GM18507 (cell line): ENCODE data around the gene DHRS4L2.
"Not testable (repeated sequence)": the region's sequence is repeated elsewhere in the genome, so short reads cannot be mapped to it uniquely, and the experiment has no call there.

Experiments used
- DNase-seq: peaks from one replicate; pipeline ENCODE4 v3.0.0; 2011; ENCODE audit warnings: low read depth; ENCODE audit not compliant: insufficient read length; ENCODE audit errors: extremely low spot score
- FAIRE-seq: peaks from 2 replicates; lab custom pipeline; 2011; peaks lifted over from hg19 to GRCh38; lab: Jason Lieb, UNC

DHRS4L2 gene

DNA sequence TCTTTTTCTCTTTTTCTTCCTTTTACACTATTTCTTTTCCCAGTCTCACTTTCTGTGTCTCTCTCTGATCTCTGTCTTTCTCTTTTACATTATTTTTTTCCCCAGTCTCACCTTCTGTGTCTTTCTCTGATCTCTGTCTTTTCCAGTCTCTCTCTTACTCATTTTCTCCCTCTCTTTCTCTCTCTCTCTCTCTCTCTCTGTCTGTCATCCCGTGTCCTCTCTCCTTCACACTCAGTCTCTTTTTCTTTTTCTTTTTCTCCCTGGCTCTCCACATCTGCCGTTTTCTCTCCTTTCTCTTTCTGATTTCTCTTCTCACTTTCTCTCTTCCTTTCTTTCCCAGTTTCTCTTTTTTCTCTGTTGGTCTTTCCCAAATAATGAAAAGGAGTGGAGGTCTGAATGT is 22.3 kb downstream of the DHRS4L2 start:
- no peak for DNase-seq
- FAIRE-seq = no peak

DNA sequence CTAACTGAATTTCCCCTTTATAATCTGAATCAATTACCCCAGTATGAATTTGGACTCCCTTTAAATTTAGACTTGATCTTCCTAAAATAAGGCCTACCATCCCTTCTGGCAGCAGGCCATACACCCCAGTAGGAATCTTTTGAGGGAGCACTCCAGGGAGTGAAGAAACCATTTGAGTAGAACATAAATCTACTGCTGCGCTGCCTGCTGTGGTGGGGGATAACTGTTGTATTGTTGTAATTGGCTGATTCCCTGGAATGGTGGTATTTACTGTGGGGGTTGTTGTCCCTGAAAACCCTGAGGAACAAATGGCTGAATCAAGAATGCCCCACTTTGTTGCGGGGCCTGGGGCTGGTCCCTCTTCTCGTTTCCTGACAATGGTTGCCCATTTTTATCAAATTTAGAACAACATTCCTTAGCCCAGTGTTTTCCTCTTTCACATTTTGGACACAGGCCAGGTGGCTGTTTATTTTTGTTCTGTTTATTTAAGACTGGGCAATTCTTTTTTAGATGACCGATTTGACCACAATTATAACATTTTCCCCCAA is 24.1 kb downstream of the DHRS4L2 start:
- not testable (repeated sequence) for DNase-seq, FAIRE-seq

DNA sequence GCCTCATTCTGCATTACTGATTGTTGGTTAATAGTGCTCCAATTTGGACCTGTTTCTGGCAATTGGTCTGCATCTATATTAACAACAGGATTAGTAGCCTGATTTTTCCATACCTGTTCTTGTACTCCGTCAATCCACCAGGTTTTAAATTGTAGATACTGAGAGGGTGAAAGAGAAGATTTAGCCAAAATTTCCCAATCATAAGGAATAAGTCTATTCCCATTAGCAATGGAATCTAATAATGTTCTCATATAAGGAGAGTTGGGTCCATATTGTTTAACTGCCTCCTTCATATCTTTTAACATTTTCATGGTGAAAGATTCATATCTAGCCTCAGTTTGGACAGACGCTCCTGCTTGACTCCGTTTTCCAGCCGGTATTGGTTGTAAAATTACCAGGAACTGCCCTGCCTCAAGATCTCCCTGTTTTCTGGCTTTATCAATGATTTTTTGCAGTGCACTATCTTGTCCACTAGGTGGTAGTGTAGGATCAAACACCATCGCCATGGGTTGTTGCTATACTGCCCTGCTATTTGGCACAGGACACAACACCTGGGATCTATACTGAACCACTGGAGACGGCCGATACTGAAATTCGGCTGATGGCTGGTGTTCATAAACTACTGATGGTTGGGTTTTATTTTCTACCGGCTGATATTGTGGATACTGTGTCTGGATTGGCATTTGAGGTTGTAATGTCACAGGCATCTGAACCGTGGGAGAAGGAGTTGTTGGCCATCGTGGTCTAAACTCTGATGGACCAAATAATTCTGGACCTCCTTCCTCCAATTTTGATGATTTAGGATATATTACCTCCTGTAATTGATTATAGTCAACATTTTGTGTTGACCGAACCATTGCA is 25.2 kb downstream of the DHRS4L2 start:
- FAIRE-seq = peak; percentile 79

DNA sequence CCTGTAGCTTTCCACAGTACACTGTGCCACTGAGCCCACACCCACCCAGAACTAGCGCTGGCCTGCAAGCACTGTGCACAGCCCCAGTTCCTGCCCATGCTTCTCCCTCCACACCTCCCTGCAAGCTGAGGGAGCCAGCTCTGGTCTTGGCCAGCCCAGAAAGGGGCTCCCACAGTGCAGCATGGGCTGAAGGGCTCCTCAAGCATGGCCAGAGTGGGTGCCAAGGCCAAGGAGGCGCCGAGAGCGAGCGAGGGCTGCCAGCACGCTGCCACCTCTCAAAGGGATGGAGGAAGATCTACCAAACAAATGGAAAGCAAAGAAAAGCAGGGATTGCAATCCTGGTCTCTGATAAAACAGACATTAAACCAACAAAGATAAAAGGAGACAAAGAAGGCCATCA is 27.0 kb downstream of the DHRS4L2 start:
- DNase-seq, FAIRE-seq: not testable (repeated sequence)

More for the DNA sequence above, 25.2 kb downstream of the DHRS4L2 start:
- no peak for DNase-seq

DNA sequence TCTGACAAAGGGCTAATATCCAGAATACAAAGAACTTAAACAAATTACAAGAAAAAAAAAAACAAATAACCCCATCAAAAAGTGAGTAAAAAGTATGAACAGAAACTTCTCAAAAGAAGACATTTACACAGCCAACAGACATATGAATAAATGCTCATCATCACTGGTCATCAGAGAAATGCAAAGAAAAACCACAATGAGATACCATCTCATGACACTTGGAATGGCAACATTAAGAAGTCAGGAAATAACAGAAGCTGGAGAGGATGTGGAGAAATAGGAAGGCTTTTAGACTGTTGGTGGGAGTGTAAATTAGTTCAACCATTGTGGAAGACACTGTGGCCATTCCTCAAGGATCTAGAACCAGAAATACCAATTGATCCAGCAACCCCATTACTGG is 30.2 kb downstream of the DHRS4L2 start:
- DNase-seq, FAIRE-seq: not testable (repeated sequence)

DNA sequence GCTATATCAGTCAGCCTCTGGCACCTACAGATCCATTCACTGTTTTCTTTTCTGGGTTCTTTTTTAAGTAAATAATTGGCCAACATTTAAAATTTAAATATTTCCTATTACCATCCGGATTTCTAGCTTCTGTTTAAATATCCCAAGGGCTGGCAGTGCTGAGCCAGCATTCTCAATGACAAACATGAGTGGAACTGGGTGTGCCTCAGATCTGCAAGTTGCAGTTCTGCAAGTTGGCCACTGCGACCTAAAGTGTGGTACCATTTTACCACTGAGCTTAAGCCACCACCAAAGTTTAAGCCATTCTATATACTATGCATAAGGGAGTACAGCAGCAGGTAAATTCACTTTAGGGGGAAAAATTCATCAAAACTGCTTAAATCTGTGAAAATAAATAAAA is 31.2 kb downstream of the DHRS4L2 start:
- not testable (repeated sequence) for DNase-seq, FAIRE-seq

DNA sequence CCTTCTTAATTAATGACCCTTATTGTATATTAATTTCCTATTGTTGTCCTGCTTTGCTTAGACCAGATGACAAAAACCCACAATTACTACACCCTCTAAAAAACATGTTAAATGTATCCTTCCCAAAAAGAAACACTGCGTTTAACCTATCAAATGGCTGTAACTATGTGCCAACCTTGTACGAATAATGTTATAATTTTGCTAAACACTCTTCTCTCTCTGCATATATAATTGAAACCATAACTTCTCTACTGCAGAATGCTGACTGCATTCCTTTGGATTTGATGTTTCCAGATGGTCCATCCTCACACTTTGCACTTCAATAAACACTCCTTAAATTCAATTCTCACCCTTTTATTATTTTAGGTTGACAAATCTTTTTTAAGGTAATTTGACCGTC is 31.8 kb downstream of the DHRS4L2 start:
- FAIRE-seq, DNase-seq: not testable (repeated sequence)

DNA sequence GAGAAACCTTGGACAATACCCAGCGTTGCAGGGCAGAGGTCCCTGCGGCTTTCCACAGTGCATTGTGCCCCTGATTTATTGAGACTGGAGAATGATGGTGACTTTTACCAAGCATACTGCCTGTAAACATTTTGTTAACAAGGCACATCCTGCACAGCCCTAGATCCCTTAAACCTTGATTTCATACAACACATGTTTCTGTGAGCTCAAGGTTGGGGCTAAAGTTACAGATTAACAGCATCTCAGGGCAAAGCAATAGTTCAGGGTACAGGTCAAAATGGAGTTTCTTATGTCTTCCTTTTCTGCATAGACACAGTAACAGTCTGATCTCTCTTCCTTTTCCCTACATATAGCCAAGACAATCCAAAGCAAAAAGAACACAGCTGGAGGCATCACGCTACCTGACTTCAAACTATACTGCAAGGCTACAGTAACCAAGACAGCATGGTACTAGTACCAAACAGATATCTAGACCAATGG is 36.2 kb downstream of the DHRS4L2 start:
- not testable (repeated sequence) for FAIRE-seq, DNase-seq

DNA sequence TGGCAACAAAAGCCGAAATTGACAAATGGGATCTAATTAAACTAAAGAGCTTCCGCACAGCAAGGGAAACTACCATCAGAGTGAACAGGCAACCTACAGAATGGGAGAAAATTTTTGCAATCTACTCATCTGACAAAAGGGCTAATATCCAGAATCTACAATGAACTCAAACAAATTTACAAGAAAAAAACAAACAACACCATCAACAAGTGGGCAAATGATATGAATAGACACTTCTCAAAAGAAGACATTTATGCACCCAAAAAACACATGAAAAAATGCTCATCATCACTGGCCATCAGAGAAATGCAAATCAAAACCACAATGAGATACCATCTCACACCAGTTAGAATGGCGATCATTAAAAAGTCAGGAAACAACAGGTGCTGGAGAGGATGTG is 41.0 kb downstream of the DHRS4L2 start:
- not testable (repeated sequence) for DNase-seq, FAIRE-seq

DNA sequence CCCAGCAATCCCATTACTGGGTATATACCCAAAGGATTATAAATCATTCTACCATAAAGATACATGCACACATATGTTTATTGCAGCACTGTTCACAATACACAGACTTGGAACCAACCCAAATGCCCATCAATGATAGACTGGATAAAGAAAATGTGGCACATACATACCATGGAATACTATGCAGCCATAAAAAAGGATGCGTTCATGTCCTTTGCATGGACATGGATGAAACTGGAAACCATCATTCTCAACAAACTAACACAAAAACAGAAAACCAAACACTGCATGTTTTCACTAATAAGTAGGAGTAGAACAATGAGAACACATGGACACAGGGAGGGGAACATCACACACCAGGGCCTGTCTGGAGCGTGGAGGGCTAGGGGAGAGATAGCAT is 42.6 kb downstream of the DHRS4L2 start:
- FAIRE-seq, DNase-seq: not testable (repeated sequence)

DNA sequence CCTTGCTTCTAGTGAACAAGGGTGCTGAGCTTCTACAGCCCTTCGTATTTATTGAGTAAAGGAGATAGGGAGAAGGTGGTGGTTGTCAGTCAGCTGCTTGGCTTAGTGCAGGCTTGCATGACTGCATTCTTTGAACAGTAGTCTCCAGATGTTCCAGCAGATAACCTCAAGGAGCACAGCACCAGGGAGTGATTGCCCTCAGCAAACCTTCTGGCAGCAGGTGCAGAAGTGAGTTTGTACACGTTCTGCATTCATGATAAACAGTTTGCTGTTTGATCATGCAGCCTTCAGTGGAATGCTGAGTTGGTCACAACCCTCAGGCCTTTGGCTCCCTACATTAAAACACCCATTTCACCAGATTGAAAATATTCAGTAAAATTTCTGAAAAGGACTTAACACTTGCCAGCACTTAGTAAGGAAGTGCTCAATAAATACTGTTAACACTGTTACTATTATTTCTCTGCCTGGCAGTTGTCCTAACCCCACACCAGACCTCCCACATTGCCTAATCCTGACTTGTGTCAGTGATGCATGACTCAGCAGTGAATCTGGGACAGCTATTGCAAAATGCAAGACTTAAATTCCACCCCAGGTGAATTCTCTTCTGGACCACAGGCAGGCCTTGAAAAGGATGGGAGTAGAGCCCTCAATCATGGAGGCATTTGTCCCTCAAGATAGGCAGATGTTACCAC is 44.1 kb downstream of the DHRS4L2 start:
- FAIRE-seq = no peak

DNA sequence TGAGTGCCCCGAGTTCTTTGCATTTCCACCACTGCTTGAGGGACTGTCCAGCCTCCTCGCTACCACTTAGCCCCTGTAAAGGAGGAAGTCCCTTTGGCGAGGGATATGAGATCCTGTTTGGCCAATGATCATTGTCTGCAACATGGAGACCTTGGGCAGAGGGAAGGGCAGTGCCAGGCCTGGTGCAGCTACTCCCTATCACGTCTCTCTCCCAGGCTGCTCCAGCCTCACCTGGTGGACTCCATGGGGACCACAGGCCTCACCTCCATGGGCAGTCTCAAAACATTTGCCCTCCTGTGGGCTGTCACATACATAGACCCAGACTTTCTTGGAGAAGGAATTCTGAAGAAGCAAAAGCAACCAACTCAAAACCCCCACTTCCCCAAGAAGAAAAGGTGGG is 47.0 kb downstream of the DHRS4L2 start:
- not testable (repeated sequence) for FAIRE-seq, DNase-seq

More for the DNA sequence above, 44.1 kb downstream of the DHRS4L2 start:
- no peak for DNase-seq

DNA sequence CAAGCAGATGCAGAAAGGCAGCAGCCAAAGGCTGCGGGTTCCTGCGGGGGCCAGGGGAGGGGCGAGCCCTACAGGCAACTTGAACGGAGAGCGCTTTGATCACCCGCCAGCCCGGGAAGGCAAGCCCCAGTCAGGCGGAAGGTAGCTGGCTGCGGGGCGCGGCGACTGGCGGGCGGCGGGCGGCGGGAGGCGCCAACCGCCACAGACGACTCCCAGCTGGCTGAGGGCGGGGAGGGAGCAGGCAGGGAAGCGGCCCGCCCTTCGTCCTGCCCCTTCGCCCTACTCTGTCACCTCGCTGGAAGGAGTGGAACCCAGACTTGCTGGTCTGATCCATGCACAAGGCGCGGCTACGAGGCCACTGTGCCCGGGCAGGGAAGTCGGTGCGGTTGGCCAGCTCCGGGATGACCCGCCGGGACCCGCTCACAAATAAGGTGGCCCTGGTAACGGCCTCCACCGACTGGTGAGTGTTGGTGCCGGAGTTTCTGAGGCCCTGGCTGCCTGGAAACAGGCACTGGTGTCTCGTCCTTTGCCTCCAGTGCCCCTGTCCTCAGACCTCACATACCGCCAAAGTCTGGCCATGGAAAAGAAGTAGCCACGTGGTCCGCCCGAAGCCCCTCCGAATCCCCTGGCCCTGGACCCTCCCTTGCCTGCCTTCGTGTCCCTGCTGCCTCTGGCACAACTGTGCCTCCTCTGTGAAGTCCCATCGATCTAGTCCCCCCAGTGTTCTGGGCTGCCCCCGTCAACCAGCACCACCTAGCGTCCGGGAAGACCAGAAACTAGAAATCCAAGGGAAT is 47.6 kb downstream of the DHRS4L2 start:
- DNase-seq = no peak
- peak; percentile 58 for FAIRE-seq

DNA sequence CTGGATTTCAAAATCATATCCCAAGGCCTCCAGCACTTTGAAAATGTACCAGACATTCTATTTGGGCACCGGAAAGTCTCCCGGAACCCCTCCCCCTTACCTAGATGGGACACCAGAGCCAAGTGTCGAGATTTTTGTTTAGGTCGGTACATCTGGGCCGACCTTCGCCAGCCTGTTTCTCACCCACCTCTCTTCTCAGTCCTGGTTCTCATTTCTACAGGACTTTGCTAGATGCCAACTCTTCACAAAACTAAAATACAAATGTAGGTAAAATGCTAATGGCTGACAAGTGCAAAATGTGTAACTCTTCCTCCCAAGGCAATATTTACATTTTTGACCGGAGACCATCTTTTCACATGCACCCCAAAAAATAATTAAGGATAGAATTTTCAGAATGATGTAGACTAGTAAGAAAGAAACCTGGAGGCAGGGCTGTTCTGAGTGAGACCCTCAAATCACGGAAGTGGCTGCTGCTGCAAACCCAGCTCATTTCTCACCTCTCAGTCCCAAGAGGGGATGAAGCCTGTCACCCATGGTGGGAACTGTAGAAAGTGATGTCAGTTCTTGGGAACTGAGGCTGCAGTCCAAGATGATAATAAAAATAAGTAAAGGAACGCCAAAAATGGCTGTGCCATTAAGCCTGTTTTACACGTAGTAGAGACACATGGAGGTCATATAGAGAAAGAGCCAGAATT is 48.4 kb downstream of the DHRS4L2 start:
- FAIRE-seq, DNase-seq: not testable (repeated sequence)

DNA sequence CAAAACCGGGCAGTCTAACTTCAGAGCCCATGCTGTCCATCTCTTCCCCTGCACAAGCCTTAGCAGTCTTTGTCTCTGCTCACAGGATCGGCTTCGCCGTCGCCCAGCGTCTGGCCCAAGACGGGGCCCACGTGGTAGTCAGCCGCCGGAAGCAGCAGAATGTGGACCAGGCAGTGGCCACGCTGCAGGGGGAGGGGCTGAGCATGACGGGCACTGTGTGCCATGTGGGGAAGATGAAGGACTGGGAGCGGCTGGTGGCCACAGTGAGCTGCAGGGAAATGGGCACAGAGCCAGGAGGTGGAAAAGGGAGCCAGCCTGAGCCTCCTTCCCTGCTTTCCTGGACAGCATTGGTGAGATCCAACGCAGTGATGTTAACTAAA is 48.9 kb downstream of the DHRS4L2 start:
- DNase-seq (no peak), FAIRE-seq (no peak)

DNA sequence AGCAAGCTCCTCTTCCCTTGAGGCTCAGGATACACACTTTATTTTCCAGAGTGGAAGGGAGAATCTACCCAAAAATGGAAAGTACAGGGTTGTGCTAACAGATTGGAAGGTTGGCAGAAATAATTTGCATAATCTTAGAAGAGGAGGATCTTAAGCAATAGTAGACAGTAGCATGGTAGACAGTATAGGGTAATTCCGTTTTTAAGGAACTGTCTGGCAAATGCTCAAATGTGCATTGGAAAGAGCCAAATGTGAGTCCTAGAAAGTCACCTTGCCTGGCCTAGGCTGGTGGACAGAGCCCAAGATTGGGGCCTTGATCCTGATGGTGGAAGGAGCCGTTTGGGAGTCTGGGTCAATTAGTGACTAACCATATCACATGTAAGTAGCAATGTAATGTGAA is 50.0 kb downstream of the DHRS4L2 start:
- no peak for FAIRE-seq

DNA sequence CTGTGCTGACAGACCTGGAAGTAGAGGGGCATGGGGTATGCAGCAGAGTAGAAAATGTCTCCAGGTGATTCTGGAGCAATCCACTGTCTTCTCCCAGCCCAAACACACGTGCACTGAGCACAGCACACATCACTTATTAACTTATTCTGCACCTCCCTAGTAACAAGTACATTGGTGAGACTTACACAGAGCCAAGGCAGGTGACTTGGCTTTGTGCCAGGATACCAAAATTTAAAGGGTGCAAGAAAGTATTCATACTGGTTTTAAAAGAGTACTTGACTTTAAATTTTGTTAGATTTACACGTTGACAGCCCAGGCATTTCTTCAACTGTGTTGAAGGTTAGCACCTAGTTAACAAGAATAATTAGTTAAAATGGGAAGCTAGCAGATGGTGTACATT is 52.0 kb downstream of the DHRS4L2 start:
- FAIRE-seq (no peak), DNase-seq (no peak)

More for the DNA sequence above, 50.0 kb downstream of the DHRS4L2 start:
- no peak for DNase-seq

DNA sequence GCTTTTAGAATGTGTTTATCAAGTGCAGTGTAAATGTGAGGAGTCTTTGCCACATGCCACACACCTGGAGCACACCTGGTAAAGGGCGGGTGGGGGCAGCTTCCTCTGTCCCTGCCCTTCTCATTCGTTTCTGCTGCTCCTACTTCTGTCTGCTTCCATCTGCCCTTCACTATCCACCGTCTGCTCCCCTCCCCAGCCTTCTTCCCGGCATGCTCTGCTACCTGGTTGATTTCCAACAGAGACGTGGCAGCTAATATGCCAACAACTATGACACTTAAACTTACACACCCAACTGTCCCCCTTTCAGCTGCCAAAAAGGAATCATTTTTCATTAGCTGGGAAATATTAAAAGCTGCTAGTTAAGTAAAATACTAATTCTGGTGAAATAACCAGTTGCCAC is 54.0 kb downstream of the DHRS4L2 start:
- DNase-seq = no peak
- no peak for FAIRE-seq

DNA sequence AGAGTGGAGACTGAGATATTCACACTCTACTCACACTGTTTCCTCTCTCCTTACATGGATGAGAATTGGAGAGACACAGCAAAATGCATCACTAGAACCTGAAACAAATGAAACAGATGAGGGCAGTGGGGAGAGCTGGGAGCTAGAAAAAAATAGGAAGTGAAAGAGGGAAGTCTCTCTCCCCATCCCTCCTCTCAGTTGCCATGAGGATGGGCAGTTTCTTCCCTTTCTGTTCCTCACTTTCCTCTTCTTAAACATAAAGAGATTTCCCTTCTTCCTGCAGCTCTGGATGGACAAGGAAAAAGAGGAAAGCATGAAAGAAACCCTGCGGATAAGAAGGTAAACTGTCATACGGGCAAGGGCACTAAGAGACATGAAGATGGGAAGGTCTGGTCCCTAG is 60.3 kb downstream of the DHRS4L2 start:
- not testable (repeated sequence) for FAIRE-seq, DNase-seq
